COR-L47 (cell line): ENCODE data around the gene SSU72.

Experiments used
- DNase-seq: peaks from one replicate; lab custom pipeline; 2025; lab: John Stamatoyannopoulos, UW

Gene SSU72

GRCh38 chr1:1610796-1611195 is 36.1 kb upstream of the SSU72 start:
- no peak for DNase-seq

GRCh38 chr1:1609822-1610485 is 35.3 kb upstream of the SSU72 start:
- no peak for DNase-seq

GRCh38 chr1:1606232-1606631 is 31.6 kb upstream of the SSU72 start:
- DNase-seq = no peak

GRCh38 chr1:1605724-1606123 is 31.1 kb upstream of the SSU72 start:
- DNase-seq = no peak

GRCh38 chr1:1605034-1605591 is 30.4 kb upstream of the SSU72 start:
- no peak for DNase-seq

- DNase-seq = no peak
These were observed 29.8 kb upstream of the SSU72 start for GRCh38 chr1:1604374-1605033.

- no peak for DNase-seq
These were observed 29.2 kb upstream of the SSU72 start for GRCh38 chr1:1603671-1604373.

GRCh38 chr1:1602968-1603506 is 28.4 kb upstream of the SSU72 start:
- no peak for DNase-seq

- DNase-seq = no peak
These were observed 27.8 kb upstream of the SSU72 start for GRCh38 chr1:1602304-1602967.

GRCh38 chr1:1601564-1602303 is 27.1 kb upstream of the SSU72 start:
- no peak for DNase-seq

GRCh38 chr1:1600861-1601563 is 26.3 kb upstream of the SSU72 start:
- no peak for DNase-seq

GRCh38 chr1:1599935-1600860 is 25.5 kb upstream of the SSU72 start, which contains the start of gene FNDC10:
FNDC10 (minus strand) TSS chr1:1600135; CDS start chr1:1600015, 120 bp downstream.
- DNase-seq = no peak

GRCh38 chr1:1599030-1599934 is 24.6 kb upstream of the SSU72 start:
- DNase-seq = peak; percentile 49

GRCh38 chr1:1598720-1599029 is 24.0 kb upstream of the SSU72 start:
- DNase-seq = no peak

GRCh38 chr1:1598051-1598719 is 23.5 kb upstream of the SSU72 start:
- no peak for DNase-seq

GRCh38 chr1:1597275-1597930 is 22.7 kb upstream of the SSU72 start:
- DNase-seq = no peak

- DNase-seq = no peak
These were observed 22.0 kb upstream of the SSU72 start for GRCh38 chr1:1596493-1597274.
